Activated CD4-positive, alpha-beta T cell treated with anti-CD3 and anti-CD28 coated beads for 24 hours (primary cell): ENCODE data around the gene ZNF552.
"Not testable (repeated sequence)": the region's sequence is repeated elsewhere in the genome, so short reads cannot be mapped to it uniquely, and the experiment has no call there.

Experiments used
- DNase-seq, 2 donors: peaks; one replicate each; pipeline ENCODE4 v3.0.0-alpha.2; 2020; ENCODE audit warnings: low read depth in 2 of 2

The ZNF552 gene

DNA sequence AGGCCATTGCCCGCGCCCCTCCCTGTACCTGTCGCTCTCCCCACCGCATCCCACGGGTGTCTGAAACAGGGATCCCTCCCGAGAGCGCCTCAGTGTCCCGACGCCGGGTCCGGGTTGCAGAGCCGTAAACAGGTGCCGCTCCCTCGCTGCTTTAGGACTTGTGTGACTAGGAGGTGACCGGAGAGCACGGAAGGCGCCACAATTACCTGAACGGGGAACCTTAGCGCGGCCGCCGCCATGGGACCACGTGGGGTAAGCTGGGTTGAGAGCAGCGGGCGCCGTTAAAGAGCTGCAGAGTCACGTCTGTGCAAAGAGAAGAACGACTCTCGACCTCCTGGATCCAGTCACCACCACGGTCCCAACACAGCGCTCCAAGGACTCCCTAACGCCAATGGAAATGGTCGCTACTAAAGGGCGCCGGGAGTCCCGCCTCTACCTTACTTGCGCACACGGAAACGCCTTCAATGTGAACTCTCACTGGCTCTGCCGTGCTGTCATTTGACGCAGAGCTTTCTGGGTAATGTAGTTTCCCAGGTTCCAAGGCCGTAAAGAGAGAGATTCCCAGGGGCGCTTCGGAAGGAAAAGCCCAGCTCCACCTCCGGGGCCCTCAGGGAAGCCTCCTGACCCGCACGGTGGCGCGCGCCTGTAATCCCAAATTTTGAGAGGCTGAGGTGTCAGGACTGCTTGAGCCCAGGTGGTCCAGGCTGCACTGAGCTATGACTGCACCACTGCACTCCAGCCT, at the start of gene ZNF552:
ZNF552 (minus strand) TSS at position 409 of the 742 bp plus-strand sequence; CDS start at position 239, 170 bp downstream.
- peak; percentile 55 to 56 for DNase-seq

DNA sequence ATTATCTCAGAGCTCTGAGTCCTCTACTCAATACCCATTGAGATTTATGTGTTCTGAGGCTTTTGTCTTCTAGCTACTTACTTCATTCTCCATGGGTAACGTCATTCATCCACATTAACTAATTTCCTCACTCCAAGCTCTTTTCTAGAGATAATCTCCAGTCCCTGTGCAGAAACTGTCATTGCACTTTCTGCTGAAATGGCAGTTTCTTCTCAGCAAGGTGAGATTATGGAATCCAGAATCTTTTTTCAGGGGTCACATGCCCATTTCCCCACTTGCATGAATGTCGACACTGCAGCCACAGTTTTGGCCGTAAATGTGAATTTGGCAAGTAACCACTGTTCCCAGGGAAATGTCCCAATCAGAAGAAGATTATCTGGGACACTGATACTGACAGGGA, 47.6 kb upstream of the ZNF552 start:
- not testable (repeated sequence) for DNase-seq

DNA sequence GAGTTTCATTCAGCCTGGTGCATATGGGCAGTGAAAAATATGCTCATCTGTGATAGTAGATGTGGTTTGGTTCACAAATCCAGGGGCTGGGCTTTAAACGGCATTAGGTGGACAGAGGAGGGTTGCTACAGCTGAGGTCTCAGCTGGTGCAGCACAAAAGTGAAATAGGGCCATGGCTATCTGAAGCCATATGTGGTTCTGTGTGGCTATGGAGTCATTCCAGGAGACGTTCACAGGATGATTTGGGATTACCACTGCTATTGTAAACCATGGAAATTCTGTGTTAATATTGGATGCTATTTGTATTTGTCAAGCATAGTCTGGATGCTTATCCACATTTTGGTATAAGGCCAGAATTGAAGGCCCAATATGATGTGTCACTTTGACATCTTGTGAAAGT, 39.4 kb upstream of the ZNF552 start:
- not testable (repeated sequence) for DNase-seq

DNA sequence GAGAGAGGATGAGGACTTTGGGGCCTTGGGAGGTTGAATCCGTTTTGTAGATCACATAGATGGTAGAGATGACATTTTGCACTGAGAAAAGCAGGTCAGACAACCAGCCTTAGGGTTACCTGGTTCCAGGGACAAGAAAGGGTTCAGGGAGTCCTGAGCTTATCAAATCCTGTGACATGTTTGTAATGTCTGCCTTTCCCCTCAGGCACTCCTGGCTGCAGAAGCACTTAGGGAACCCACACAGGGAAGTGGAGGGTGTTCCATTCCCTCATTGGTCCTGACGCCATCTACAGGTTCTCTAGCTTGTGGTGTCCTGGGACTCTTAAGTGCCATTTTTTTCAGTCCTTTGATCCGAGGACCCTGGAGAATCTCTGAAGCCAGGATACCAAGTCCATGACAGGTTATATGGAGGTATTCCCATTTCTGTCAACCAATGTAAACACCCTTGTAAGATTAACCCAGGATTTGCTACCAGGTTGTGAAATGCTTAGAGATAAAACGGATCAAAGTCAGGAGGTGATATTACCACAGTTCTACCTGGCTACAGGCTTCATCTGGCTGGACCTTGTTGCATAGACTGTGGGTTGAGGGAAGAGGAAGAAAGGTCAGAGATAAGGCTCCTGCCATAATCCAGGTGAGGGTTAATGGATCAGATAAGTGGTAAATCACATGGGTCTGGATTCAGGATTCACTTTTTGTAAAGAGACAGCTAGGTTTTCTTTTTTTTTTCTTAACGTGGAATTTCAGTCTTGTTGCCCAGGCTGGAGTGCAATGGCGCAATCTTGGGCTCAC, 37.3 kb upstream of the ZNF552 start:
- not testable (repeated sequence) for DNase-seq

DNA sequence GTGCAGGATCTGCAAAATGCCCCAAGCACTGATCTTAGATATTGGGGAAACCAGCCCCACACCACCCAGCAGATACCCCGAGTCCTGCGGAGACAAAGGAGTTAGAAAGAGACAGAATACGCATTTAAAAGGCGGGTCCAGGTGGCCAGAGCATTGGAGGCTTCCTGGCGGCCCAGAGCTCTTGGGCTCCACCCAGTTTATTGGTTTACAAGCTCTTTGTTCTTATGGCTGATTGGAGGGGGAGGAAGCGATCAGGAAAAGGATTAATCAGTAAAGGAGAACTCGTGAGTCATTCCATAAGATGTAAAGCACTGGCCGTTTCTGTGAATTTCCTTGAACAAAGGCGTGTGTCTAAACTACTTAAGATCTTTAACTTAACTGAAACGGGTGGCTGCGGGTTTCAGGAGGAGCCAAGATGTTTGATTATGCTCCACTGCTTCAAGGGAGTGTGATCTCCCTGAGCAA, 35.9 kb upstream of the ZNF552 start:
- no peak for DNase-seq

DNA sequence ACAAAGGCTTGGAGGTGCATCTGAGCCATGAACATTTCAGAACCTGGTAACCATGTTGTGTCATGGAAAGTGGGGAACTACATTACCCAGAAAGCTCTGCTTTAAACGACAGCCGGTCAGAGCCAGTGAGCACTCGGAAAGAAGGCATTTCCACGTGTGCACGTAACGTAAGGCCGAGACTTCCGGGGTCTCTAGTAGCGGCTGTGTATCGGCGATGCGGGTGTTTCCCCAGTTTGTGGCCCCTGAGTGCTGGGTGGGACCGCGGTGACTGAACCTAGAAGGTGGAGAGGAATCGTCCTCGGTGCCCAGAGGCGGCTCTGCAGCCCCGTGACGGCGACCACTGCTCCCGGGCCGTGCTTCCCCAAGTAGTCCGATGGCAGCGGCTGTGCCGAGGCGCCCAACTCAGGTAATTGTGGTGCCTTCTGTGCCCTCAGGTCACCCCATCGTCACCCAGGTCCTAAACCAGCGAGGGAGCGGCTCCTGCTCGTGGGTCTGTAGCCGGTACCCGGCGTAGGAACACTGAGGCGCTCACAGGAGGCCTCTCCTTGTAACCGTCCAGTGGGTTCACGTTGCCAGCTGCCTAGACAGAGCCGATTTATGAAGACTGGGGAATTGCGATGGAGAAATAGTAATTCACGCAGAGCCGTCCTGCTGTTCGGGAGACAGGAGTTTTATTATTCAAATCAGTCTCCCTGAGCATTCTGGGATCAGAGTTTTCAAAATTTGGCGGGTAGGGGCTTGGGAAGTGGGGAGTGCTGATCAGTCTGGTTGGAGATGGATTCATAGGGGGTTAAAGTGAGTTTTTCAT, 35.2 kb upstream of the ZNF552 start, which contains the start of gene ZNF587:
ZNF587 (plus strand) TSS at position 194 of the 808 bp plus-strand sequence; CDS start at position 374, 180 bp downstream.
- DNase-seq: peak; percentile 56 to 61

DNA sequence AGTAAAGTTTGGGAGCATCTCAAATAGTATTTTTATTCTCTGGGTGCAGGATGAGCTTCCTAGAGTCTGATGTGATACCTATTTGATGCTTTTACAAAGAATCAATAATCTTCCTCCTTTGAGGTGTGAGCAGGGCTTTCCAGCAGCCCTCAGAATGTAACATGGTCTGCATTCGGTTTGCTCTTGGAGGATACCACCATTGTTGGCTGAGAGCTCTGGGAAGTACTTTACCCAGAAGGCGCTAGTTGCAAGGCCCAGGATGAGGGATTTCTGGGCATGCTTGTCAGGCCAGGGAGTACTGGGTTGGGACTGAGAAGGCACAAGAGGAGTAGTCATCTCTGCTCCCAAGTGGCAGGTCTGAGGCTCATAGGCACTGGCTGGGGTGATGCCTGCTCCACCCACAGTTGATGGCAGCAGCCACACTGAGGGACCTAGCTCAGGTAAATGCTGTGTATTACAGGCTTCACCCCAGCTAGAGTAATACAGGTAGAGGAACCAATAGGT, 34.5 kb upstream of the ZNF552 start:
- DNase-seq: not testable (repeated sequence)

DNA sequence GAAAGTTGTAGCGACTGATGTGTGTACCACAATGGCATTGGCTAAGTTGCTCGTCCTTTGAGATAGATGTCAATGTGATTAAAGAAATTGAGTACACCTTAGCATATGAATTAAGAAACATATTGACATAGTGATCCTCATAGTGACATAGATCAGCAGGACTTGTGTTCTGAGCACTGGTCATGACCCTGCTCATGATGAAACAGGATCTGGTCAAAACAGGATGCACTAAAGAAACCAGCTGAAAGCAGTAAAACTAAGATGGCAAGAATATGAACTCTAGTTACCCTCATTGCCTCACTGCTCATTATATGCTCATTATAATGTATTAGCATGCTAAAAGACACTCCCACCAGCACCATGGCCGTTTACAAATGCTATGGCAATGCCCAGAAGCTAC, 32.5 kb upstream of the ZNF552 start:
- not testable (repeated sequence) for DNase-seq

DNA sequence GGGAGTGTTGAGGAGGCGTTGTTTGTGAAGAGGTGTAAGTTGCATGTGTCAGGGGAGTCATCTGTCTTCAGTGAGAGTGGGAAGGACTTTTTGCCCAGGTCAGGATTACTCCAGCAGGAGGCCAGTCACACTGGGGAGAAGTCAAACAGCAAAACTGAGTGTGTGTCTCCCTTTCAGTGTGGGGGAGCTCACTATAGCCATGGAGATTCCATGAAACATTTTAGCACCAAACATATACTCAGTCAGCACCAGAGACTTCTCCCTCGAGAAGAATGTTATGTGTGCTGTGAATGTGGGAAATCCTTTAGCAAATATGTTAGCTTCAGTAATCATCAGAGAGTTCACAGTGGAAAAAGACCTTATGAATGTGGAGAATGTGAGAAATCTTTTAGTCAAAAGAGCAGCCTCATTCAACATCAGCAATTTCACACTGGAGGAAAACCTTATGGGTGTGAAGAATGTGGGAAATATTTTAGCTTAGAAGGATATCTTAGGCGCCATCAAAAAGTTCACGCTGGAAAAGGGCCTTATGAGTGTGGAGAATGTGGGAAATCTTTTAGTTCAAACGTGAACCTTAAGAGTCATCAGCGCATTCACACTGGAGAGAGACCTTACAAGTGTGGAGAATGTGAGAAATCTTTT, 26.5 kb upstream of the ZNF552 start:
- DNase-seq: no peak

DNA sequence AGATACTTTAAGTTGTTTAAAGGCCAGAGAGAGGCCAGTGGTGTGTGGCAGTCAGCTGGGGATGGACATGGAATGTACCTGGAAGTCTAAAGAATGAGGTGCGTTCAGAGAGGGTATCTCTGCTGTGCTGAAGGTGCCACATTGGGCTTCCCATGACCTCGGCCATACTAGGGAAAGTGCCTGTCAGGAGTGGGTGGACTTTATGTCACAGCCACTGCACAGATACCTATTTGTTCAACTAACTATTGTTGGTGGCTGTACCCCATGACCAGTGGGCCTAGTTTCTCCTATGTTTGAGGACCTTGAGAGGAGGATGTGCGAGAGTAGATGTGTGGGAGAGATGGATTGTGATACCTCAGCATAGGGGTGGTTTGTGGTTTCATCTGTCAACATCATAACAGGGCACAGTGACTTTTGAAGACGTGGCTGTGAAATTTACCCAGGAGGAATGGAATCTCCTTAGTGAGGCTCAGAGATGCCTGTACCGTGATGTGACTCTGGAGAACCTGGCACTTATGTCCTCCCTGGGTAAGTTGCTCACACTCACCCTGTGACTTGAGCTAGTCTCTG, 24.0 kb upstream of the ZNF552 start:
- not testable (repeated sequence) for DNase-seq

DNA sequence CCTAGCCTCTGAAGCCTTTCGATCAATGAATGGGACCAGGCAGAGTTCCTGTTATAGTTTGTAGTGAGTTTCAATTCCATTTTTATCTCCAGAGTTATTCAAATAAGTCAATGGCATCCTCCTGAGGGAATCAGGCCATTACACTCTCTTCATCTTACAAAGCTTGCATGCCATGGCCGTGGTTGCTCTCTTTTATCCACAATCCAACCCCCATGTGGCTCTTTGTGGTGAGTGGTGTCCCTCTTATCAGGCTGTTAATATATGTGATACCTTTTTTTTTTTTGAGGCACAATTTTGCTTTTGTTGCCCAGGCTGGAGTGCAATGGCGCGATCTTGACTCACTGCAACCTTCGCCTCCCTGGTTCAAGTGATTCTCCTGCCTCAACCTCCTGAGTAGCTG, 22.3 kb upstream of the ZNF552 start:
- not testable (repeated sequence) for DNase-seq

DNA sequence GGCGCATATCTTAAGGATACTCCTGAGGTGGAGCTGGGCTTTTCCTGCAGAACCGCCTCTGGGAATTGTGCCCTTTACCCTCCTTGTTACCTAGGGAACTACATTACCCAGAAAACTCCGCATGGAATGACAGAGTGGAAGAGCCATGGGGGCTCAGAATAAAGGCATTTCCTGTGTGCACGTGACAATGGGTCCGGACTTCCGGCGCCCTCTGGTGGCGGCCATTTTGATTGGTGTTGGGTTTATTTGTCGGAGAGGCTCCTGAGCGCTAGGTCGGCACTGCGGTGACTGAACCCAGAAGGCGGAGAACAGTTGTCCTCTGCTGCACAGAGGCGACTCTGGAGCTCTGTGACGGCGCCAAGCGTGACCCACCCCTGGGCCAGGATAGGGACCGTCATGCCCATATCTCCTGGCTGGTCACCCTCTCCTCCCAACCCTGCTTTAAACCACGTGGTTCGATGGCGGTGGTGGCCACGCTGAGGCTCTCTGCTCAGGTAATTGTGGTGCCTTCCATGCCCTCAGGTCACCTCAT, 15.4 kb upstream of the ZNF552 start, which contains the start of gene ZNF587B:
ZNF587B (plus strand) TSS at position 229 of the 532 bp plus-strand sequence; CDS start at position 459, 230 bp downstream.
- DNase-seq: no peak

DNA sequence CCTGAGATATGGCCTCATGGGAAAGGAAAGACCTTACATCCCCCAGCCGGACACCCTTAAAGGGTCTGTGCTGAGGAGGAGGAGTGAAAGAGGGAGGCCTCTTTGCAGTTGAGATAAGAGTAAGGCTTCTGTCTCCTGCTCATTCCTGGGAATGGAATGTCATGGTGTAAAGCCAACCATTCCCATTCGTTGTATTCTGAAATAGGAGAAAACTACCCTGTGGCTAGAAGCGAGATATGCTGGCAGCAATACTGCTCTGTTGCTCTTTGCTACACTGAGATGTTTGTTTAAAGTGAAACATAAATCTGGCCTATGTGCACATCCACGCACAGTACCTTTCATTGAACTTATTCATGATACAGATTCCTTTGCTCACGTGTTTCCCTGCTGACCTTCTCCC, 14.6 kb upstream of the ZNF552 start:
- no peak for DNase-seq

DNA sequence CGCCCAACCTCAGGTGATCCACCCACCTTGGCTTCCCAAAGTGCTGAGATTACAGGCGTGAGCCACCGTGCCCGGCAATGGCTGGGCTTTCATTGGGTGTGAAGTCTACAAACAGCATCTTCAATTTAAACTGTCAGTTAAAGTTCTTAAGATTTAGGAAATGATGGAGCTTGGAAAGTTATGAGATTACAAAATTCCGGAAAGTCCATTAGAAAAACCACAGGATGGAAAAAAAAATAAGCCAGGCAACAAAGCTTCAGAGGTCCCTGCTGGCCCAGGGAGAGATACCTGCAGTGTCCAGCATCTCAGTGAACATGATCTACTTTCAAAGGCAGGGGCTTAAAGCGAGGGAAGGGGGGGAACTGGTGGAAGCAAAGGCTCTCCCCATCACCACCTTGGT, 10.8 kb upstream of the ZNF552 start:
- no peak for DNase-seq

DNA sequence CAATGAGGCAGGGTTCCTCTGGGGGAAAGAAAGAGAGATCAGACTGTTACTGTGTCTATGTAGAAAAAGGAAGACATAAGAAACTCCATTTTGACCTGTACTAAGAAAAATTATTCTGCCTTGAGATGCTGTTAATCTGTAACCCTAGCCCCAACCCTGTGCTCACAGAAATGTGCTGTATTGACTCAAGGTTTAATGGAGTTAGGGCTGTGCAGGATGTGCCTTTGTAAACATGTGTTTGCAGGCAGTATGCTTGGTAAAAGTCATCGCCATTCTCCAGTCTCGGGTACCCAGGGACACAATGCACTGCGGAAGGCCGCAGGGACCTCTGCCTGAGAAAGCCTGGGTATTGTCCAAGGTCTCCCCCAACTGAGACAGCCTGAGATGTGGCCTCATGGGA, 8.9 kb upstream of the ZNF552 start:
- not testable (repeated sequence) for DNase-seq

DNA sequence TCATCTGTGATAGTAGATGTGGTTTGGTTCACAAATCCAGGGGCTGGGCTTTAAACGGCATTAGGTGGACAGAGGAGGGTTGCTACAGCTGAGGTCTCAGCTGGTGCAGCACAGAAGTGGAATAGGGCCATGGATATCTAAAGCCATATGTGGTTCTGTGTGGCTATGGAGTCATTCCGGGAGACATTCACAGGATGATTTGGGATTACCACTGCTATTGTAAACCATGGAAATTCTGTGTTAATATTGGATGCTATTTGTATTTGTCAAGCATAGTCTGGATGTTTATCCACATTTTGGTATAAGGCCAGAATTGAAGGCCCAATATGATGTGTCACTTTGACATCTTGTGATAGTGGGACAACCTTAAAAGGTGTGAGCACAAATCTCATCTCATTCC, 8.4 kb upstream of the ZNF552 start:
- DNase-seq: not testable (repeated sequence)

DNA sequence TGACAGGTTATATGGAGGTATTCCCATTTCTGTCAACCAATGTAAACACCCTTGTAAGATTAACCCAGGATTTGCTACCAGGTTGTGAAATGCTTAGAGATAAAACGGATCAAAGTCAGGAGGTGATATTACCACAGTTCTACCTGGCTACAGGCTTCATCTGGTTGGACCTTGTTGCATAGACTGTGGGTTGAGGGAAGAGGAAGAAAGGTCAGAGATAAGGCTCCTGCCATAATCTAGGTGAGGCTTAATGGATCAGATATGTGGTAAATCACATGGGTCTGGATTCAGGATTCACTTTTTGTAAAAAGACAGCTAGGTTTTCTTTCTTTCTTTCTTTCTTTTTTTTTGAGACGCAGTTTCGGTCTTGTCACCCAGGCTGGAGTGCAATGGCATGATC, 6.8 kb upstream of the ZNF552 start:
- not testable (repeated sequence) for DNase-seq

DNA sequence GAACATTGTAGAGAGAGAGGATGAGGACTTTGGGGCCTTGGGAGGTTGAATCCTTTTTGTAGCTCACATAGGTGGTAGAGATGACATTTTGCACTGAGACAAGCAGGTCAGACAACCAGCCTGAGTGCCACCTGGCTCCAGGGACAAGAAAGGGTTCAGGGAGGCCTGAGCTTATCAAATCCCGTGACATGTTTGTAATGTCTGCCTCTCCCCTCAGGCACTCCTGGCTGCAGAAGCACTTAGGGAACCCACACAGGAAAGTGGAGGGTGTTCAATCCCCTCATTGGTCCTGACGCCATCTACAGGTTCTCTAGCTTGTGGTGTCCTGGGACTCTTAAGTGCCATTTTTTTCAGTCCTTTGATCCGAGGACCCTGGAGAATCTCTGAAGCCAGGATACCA, 6.4 kb upstream of the ZNF552 start:
- DNase-seq: not testable (repeated sequence)

DNA sequence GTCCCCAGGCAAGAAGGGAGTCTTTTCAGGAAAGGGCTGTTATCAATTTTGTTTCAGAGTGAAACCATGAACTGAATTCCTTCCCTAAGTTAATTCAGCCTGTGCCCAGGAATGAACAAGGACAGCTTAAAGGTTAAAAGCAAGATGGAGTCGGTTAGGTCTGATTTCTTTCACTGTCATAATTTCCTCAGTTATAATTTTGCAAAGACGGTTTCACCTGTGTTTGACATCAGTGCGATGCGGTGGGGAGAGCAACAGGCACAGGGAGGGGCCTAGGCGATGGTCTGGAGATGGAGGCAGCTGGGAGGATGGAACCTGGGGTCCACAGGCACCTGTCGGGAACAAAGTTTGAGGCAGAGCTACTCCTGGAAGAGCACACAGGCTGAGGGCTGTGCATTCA, 5.9 kb upstream of the ZNF552 start:
- DNase-seq: no peak

DNA sequence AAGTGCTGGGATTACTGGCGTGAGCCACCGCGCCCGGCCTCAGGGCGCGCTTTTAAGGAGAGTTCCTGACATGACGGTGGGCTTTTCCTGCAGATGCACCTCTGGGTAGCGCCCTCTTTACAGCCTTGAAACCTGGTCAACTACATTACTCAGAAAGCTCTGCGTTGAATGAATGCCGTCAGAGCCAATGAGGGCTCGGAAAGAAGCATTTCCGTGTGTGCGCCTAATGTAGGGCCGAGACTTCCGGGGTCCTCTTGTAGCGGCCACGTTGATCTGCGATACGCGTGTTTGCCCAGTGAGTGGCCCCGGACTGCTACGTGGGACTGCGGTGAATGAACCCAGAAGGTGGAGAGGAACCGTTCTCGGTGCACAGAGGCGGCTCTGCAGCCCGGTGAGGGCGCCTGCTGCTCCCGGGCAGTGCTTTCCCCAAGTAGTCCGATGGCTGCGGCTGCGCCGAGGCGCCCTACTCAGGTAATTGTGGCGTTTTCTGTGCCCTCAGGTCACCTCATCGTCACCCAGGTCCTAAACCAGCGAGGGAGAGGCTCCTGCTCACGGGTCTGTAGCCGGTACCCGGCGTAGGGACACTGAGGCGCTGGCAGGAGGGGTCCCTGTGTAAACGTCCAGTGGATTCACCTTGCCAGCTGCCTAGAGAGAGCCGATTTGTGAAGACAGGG, 4.9 kb upstream of the ZNF552 start:
- DNase-seq: peak; percentile 50 to 61
